Choroid plexus epithelial cell (primary cell): ENCODE data around the gene EPHB2.
A peak's percentile ranks its signal among the peaks of the same experiment; 100 is the strongest.
"Not testable (repeated sequence)": the region's sequence is repeated elsewhere in the genome, so short reads cannot be mapped to it uniquely, and the experiment has no call there.

Experiments used
- DNase-seq: peaks from one replicate; pipeline ENCODE4 v3.0.0-alpha.2; 2010; ENCODE audit warnings: low read depth
- H3K4me3 ChIP-seq: 2 replicates; pipeline ENCODE4 v1.5.1; 2011; ENCODE audit warnings: low read depth, mild to moderate bottlenecking, control low read depth, low read length, moderate library complexity
- TF ChIP-seq, protein P1 (sequence below): conservative IDR thresholded peaks from 2 replicates; pipeline ENCODE4 v1.5.1; 2011; ENCODE audit warnings: low read depth, mild to moderate bottlenecking, control low read depth, inconsistent platforms, low read length, moderate library complexity

Gene EPHB2

DNA sequence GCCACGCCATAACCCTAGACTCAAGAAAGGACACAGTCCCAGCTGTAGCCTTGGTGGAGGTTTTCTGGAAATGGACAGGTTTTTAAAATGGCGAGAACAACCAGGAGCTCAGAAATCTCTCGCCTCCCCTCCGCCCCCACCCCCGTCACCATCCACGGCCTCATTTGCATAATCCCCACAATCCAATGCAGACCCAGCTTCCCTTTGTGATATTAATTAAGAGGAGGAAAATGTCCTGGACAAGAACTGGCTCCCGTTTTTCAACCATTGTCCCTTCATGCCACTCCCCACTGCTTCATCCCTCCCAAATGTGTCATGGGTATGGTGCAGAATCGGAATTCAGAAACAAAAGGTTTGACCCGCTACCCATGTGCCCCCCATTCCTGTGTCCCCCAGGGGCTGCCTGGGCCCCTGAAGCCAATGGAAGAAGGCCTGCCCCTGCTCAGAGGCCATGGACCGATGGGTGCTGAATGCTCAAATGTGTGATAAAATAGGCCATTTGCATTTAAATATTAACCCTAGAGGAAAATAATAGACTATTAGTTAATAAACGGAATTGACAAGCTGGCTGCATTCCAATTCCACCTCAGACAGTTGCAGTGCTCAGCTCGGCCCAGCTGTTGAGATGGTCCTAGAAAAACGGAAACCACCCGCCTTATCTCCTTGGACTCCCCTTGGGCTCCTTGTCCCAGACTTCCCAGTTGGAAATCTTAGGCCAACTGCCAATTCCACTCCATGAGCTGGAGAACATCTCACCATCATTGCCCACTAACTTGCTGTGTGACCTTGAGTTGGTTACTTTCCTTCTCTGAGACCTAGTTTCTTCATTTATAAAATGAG, 10.7 kb upstream of the EPHB2 start:
- no peak overlapping the region for H3K4me3 ChIP-seq
- DNase-seq, result no peak
- TF ChIP-seq, protein P1, sequence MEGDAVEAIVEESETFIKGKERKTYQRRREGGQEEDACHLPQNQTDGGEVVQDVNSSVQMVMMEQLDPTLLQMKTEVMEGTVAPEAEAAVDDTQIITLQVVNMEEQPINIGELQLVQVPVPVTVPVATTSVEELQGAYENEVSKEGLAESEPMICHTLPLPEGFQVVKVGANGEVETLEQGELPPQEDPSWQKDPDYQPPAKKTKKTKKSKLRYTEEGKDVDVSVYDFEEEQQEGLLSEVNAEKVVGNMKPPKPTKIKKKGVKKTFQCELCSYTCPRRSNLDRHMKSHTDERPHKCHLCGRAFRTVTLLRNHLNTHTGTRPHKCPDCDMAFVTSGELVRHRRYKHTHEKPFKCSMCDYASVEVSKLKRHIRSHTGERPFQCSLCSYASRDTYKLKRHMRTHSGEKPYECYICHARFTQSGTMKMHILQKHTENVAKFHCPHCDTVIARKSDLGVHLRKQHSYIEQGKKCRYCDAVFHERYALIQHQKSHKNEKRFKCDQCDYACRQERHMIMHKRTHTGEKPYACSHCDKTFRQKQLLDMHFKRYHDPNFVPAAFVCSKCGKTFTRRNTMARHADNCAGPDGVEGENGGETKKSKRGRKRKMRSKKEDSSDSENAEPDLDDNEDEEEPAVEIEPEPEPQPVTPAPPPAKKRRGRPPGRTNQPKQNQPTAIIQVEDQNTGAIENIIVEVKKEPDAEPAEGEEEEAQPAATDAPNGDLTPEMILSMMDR, result no peak

DNA sequence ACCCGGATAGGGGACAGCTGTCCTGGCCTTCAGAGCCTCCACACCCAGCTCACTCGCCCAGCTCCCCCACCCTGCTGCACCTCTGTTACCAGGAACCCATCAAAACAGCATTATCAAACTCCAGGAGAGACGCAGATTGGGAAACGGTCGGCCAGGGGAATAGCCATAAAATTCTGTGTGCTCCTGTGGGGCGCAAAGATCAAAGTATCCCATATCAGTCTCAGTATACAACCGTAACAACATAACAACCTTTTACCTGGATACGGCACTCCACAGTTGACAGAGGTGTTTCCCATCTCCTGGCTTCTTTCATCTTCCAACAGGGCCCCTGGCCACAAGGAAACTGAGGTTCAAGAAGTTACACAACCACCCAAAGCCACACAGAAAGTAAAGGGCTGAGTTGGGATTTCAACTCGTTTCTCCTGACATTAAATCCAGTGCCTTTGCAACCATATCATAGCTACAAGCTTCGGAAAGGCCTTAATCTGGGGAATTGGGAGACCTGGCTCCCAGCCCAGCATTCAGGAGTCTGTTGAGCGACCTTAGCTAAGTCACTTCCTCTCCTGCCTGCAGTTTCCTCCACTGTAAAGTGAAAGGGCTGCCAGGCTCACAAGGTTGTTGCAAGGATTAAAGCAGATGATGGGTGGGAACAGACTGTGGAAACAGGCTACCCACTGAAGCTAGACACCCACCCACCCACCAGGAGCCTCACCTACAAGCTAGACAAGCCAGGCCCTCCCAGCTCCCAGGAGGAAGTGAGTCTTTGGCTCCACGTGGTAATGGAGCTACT, 8.1 kb upstream of the EPHB2 start:
- no peak overlapping the region for H3K4me3 ChIP-seq
- TF ChIP-seq, protein P1, result no peak
- DNase-seq, result peak; percentile 28

DNA sequence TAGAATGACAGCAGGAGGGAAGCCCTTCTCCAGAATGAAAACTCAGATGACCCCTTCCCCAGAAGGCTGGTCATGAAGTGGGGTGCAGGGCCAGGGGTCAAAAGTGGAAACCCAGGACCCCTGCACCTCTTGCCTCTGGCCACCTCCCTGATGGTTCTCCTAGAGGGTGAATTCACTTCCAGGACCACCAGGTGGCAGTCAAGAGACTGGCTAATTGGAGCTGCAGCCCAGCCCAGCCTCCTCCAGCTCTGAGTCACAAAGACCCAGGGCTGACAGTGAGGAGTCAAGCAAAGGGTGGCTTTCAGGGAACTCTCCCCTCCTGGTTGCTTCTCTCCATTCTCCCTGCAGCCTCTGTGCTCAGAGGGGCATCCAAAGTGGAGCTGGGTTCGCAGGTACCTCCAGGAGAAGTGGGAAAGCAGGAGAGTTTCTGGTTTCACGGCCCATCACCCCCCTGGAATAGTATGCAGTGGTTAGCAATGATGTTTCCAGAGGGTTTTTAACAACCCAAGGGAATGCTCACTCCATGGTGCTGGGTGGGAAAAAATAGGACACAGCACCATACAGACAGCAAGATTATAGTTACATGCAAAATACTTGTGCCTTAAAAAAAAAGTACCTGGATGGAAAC, 6.1 kb upstream of the EPHB2 start:
- TF ChIP-seq, protein P1, result peak; percentile 92
- H3K4me3 ChIP-seq, result no peak overlapping the region
- DNase-seq, result peak; percentile 90

DNA sequence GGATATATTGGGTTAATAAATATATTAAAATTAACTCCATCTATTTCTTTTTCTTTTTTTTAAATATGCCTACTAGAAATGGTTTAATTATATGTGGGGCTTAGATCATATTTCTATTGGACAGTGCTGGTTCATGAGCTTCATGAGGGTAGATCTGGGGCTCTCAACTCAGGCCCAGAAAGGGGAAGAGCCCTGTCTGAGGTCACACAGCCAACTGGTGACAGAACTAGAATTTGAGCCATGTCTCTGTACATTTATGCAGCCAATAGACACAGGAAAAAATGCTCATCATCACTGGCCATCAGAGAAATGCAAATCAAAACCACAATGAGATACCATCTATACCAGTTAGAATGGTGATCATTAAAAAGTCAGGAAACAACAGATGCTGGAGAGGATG, 5.1 kb upstream of the EPHB2 start:
- no peak for DNase-seq
- H3K4me3 ChIP-seq, result no peak overlapping the region
- TF ChIP-seq, protein P1, result no peak

DNA sequence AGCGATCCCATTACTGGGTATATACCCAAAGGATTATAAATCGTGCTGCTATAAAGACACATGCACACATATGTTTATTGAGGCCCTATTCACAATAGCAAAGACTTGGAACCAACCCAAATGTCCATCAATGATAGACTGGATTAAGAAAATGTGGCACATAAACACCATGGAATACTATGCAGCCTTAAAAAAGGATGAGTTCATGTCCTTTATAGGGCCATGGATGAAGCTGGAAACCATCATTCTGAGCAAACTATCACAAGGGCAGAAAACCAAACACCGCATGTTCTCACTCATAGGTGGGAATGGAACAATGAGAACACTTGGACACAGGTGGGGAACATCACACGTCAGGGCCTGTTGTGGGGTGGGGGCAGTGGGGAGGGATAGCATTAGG, 4.5 kb upstream of the EPHB2 start:
- not testable (repeated sequence) for H3K4me3 ChIP-seq, DNase-seq

DNA sequence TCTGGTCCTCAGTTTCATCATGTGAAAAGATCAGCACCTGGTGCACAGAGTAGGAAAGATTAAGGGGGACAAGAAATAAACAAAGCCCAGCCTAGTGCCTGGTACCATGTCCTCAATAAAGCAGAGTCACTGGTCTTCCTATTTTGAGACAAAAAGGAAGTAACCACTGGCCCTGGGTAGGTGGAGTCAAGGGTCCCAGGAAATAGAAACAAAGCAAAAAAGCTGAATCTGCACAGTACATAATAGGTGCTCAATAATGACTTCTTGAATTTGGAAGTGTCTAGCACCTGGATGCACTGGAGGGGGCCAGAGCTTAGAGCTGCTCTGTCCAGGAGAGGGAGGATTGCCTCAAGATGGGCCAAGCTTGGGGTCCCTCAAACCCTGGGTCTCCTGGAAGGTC, 1.9 kb upstream of the EPHB2 start:
- no peak overlapping the region for H3K4me3 ChIP-seq
- DNase-seq, result no peak
- TF ChIP-seq, protein P1, result no peak

DNA sequence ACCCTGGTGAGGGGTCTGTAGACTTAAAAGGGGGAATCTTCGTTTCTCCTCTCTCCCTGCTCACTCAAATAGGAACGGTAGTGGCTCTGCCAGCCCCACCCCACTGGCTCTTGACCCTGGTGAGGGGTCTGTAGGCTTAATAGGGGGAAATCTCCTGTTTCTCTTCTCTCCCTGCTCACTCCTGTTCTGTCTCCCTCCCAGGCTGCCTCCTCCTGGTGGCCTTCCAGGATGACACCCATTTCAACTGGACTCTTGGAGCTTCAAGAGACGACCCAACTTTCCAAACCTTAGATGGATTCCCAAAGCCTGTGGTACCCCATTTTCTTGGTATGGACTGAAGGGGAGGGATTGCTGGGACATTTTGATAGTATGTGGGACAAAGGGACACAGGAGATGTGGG, 1.4 kb upstream of the EPHB2 start:
- DNase-seq, result no peak
- no peak overlapping the region for H3K4me3 ChIP-seq
- TF ChIP-seq, protein P1, result peak; percentile 20
